Thoracic aorta (tissue), 2 donors: ENCODE measurements around the gene SSTR5. TPM values are rescaled to one million over a fixed set of nuclear protein-coding genes. Genes with fewer than 3 reads are reported as not detected.

ENCODE experiments used
- ATAC-seq: fragments of 150-250 bp; one replicate; pipeline ENCODE4 v1.8.0; 2017; ENCODE audit warnings: low read depth; ENCODE audit not compliant: insufficient number of reproducible peaks, low FRiP score
- DNase-seq: peaks from one replicate; pipeline ENCODE4 v3.0.0-alpha.2; 2020; ENCODE audit warnings: low spot score
- H3K27ac ChIP-seq, 2 donors: fragments of 200-600 bp; sonication (generic); 1 replicate in 1 of 2; 2 replicates in 1 of 2; pipeline ENCODE4 v1.5.1; 2016; ENCODE audit warnings: mild to moderate bottlenecking in 2 of 2, moderate library complexity in 2 of 2
- H3K27me3 ChIP-seq: fragments of 200-600 bp; sonication (generic); replicated peaks from 2 replicates; pipeline ENCODE4 v1.6.0; 2016; ENCODE audit warnings: mild to moderate bottlenecking; ENCODE audit not compliant: insufficient read depth
- H3K36me3 ChIP-seq: fragments of 200-600 bp; sonication (generic); one replicate; pipeline ENCODE4 v1.5.1; 2016
- H3K4me1 ChIP-seq, 2 donors: fragments of 200-600 bp; sonication (generic); 1 replicate in 1 of 2; 2 replicates in 1 of 2; pipeline versions ENCODE4 v1.5.1 to v1.6.0; 2016; ENCODE audit warnings: low read depth in 2 of 2, mild to moderate bottlenecking in 1 of 2; ENCODE audit not compliant: control insufficient read depth in 1 of 2
- H3K4me3 ChIP-seq: fragments of 200-600 bp; sonication (generic); 2 replicates; pipeline ENCODE4 v1.5.1; 2016; ENCODE audit warnings: mild to moderate bottlenecking
- H3K9me3 ChIP-seq: fragments of 200-600 bp; sonication (generic); 2 replicates; pipeline ENCODE4 v1.5.1; 2016
- CTCF ChIP-seq: fragments of 200-600 bp; sonication (generic); IDR thresholded peaks from one replicate; pipeline ENCODE4 v1.5.1; 2019; ENCODE audit warnings: antibody characterized with exemption
- total RNA-seq, 2 donors: library from RNA; depleted of rRNA; stranded (reverse); fragments of >200 nt; gene quantifications; one replicate each; pipeline versions ENCODE4 v1.1.0 to v1.2.3, GENCODE V29; 2016

SSTR5 gene
- total RNA-seq, 2 donors from 2014 or later, result 3.0 to 3.8 TPM

GRCh38 chr16:1074379-1074649 lies 1.8 kb downstream of the SSTR5 start:
- no peak for TF ChIP-seq CTCF
- H3K27me3 ChIP-seq, result peaks cover 8% of the 10 kb centered on the region

GRCh38 chr16:1075546-1075945 lies 3.0 kb downstream of the SSTR5 start:
- Histone ChIP-seq H3K9me3 (no peaks in the 10 kb centered on the region), H3K36me3 (no peaks in the 10 kb centered on the region), H3K4me1 (peaks cover 35 to 47% of the 10 kb centered on the region in 2 donors), H3K27me3 (peaks cover 8% of the 10 kb centered on the region), H3K27ac (no peak overlapping the region), H3K4me3 (no peak overlapping the region)
- ATAC-seq (no peak), DNase-seq (no peak)
- no peak for TF ChIP-seq CTCF

More at GRCh38 chr16:1074379-1074649, 1.8 kb downstream of the SSTR5 start:
- no peak overlapping the region for H3K4me3 ChIP-seq
- no peak overlapping the region for H3K27ac ChIP-seq
- no peak for ATAC-seq
- no peaks in the 10 kb centered on the region for H3K9me3 ChIP-seq
- H3K36me3 ChIP-seq, result no peaks in the 10 kb centered on the region
- no peak for DNase-seq
- peaks cover 26 to 39% of the 10 kb centered on the region in 2 donors for H3K4me1 ChIP-seq

GRCh38 chr16:1076801-1077576 lies 4.4 kb downstream of the SSTR5 start:
- Histone ChIP-seq H3K9me3 (no peaks in the 10 kb centered on the region), H3K4me1 (peaks cover 46 to 59% of the 10 kb centered on the region in 2 donors), H3K36me3 (no peaks in the 10 kb centered on the region), H3K27ac (peak overlapping the region in 1 of 2 donors; percentile 10), H3K4me3 (no peak overlapping the region), H3K27me3 (peaks cover 4% of the 10 kb centered on the region)
- DNase-seq (no peak), ATAC-seq (no peak)
- TF ChIP-seq CTCF, result no peak

GRCh38 chr16:1077877-1078578 lies 5.5 kb downstream of the SSTR5 start:
- H3K27me3 ChIP-seq, result no peaks in the 10 kb centered on the region

More at GRCh38 chr16:1077877-1078578, 5.5 kb downstream of the SSTR5 start:
- peaks cover 46 to 69% of the 10 kb centered on the region in 2 donors for H3K4me1 ChIP-seq
- H3K36me3 ChIP-seq, result no peaks in the 10 kb centered on the region
- DNase-seq, result no peak
- ATAC-seq, result no peak
- H3K9me3 ChIP-seq, result no peaks in the 10 kb centered on the region
- no peak overlapping the region for H3K27ac ChIP-seq
- H3K4me3 ChIP-seq, result peak overlapping the region; percentile 62
- no peak for TF ChIP-seq CTCF
